H9 (cell line): ENCODE data around the gene FAM217B. TPM values are rescaled to one million over a fixed set of nuclear protein-coding genes. Genes with fewer than 3 reads are reported as not detected.

Experiments used
- DNase-seq: peaks from one replicate; pipeline ENCODE4 v3.0.0-alpha.2; 2017
- H2AFZ ChIP-seq: one replicate; pipeline ENCODE4 v1.6.1; 2013; ENCODE audit warnings: mild to moderate bottlenecking, low read length, control low read depth, moderate library complexity
- H2AK5ac ChIP-seq: 2 replicates; pipeline ENCODE4 v1.6.1; 2013; ENCODE audit warnings: low read length, control low read depth, mixed read lengths; ENCODE audit not compliant: insufficient read length
- H2BK120ac ChIP-seq: one replicate; pipeline ENCODE4 v1.6.1; 2013; ENCODE audit warnings: low read depth, mild to moderate bottlenecking, low read length, control low read depth, inconsistent platforms; ENCODE audit not compliant: poor library complexity, severe bottlenecking
- H2BK12ac ChIP-seq: 2 replicates; pipeline ENCODE4 v1.6.1; 2013; ENCODE audit warnings: low read length, control low read depth, mixed read lengths, low read depth; ENCODE audit not compliant: insufficient read length
- H2BK15ac ChIP-seq: 2 replicates; pipeline ENCODE4 v1.6.1; 2013; ENCODE audit warnings: low read depth, low read length, control low read depth
- H2BK20ac ChIP-seq: one replicate; pipeline ENCODE4 v1.6.1; 2013; ENCODE audit warnings: low read depth, mild to moderate bottlenecking, low read length, control low read depth, inconsistent platforms; ENCODE audit not compliant: poor library complexity, severe bottlenecking
- H2BK5ac ChIP-seq: 2 replicates; pipeline ENCODE4 v1.6.1; 2013; ENCODE audit warnings: low read length, control low read depth, mixed read lengths; ENCODE audit not compliant: insufficient read length
- H3K14ac ChIP-seq: 2 replicates; pipeline ENCODE4 v1.6.1; 2013; ENCODE audit warnings: low read length, control low read depth; ENCODE audit not compliant: insufficient read depth
- H3K18ac ChIP-seq: 2 replicates; pipeline ENCODE4 v1.6.1; 2013; ENCODE audit warnings: low read depth, mild to moderate bottlenecking, mixed read lengths, low read length, control low read depth; ENCODE audit not compliant: insufficient read length
- H3K23ac ChIP-seq: 2 replicates; pipeline ENCODE4 v1.6.1; 2013; ENCODE audit warnings: low read length, control low read depth, mixed read lengths, low read depth; ENCODE audit not compliant: insufficient read length
- H3K23me2 ChIP-seq: 2 replicates; pipeline ENCODE4 v1.6.1; 2013; ENCODE audit warnings: low read depth, mild to moderate bottlenecking, mixed read lengths, low read length, control low read depth; ENCODE audit not compliant: insufficient read length, poor library complexity, severe bottlenecking
- H3K27ac ChIP-seq: 2 replicates; pipeline ENCODE4 v1.5.1; 2013; ENCODE audit warnings: low read length, control low read depth, mixed read lengths, low read depth; ENCODE audit not compliant: insufficient read length
- H3K27me3 ChIP-seq: 2 replicates; pipeline ENCODE4 v1.6.1; 2013; ENCODE audit warnings: low read length, control low read depth, inconsistent platforms; ENCODE audit not compliant: insufficient read depth
- H3K4ac ChIP-seq: 2 replicates; pipeline ENCODE4 v1.6.1; 2013; ENCODE audit warnings: low read depth, mild to moderate bottlenecking, control low read depth, inconsistent platforms, low read length, moderate library complexity
- H3K4me1 ChIP-seq: 2 replicates; pipeline ENCODE4 v1.6.1; 2013; ENCODE audit warnings: low read length, control low read depth, inconsistent platforms; ENCODE audit not compliant: insufficient read depth
- H3K4me2 ChIP-seq: 2 replicates; pipeline ENCODE4 v1.6.1; 2013; ENCODE audit warnings: low read length, control low read depth, mixed read lengths; ENCODE audit not compliant: insufficient read length, insufficient read depth
- H3K56ac ChIP-seq: 2 replicates; pipeline ENCODE4 v1.6.1; 2013; ENCODE audit warnings: low read depth, mild to moderate bottlenecking, mixed read lengths, low read length, control low read depth; ENCODE audit not compliant: insufficient read length
- H3K79me1 ChIP-seq: 2 replicates; pipeline ENCODE4 v1.6.1; 2013; ENCODE audit warnings: low read depth, mild to moderate bottlenecking, moderate library complexity, low read length, control low read depth, inconsistent platforms; ENCODE audit not compliant: insufficient read depth, poor library complexity, severe bottlenecking
- H3K79me2 ChIP-seq: 2 replicates; pipeline ENCODE4 v1.6.1; 2013; ENCODE audit warnings: low read length, control low read depth, inconsistent platforms; ENCODE audit not compliant: insufficient read depth
- H3K9ac ChIP-seq: 2 replicates; pipeline ENCODE4 v1.6.1; 2013; ENCODE audit warnings: low read length, control low read depth, mixed read lengths; ENCODE audit not compliant: insufficient read length; ENCODE audit errors: extremely low read depth
- H3K9me3 ChIP-seq: one replicate; pipeline ENCODE4 v1.6.1; 2013; ENCODE audit warnings: low read depth, low read length, inconsistent platforms; ENCODE audit not compliant: control insufficient read depth
- H3T11ph ChIP-seq: one replicate; pipeline ENCODE4 v1.6.1; 2013; ENCODE audit warnings: mild to moderate bottlenecking, low read length, control low read depth, inconsistent platforms
- H4K20me1 ChIP-seq: one replicate; pipeline ENCODE4 v1.6.1; 2013; ENCODE audit not compliant: control insufficient read depth, insufficient read length, insufficient read depth
- H4K5ac ChIP-seq: 2 replicates; pipeline ENCODE4 v1.6.1; 2013; ENCODE audit warnings: low read depth, mild to moderate bottlenecking, mixed read lengths, low read length, control low read depth; ENCODE audit not compliant: insufficient read length
- H4K8ac ChIP-seq: replicated peaks from 2 replicates; pipeline ENCODE4 v1.6.1; 2013; ENCODE audit warnings: low read length, control low read depth, mixed read lengths, low read depth; ENCODE audit not compliant: insufficient read length
- H4K91ac ChIP-seq: 2 replicates; pipeline ENCODE4 v1.6.1; 2013; ENCODE audit warnings: low read depth, mild to moderate bottlenecking, moderate library complexity, mixed read lengths, low read length, control low read depth; ENCODE audit not compliant: insufficient read length
- H3K27ac Mint-ChIP-seq, 3 experiments: 2 replicates in 2 of 3; 3 replicates in 1 of 3; pipeline ENCODE4 v1.8.0; 2020 to 2021; ENCODE audit warnings: mixed read lengths in 3 of 3, mild to moderate bottlenecking in 1 of 3, moderate library complexity in 1 of 3
- H3K27me3 Mint-ChIP-seq: 2 replicates; pipeline ENCODE4 v1.8.0; 2021; ENCODE audit warnings: low read depth, mild to moderate bottlenecking, moderate library complexity, mixed read lengths
- H3K36me3 Mint-ChIP-seq, 3 experiments: 2 replicates in 2 of 3; 3 replicates in 1 of 3; pipeline ENCODE4 v1.8.0; 2020 to 2021; ENCODE audit warnings: low read depth in 3 of 3, mixed read lengths in 3 of 3; ENCODE audit not compliant: insufficient read depth in 1 of 3
- H3K4me1 Mint-ChIP-seq, 2 experiments: 2 replicates each; pipeline ENCODE4 v1.8.0; 2020; ENCODE audit warnings: mixed read lengths in 2 of 2
- H3K4me3 Mint-ChIP-seq, 2 experiments: 2 replicates in 1 of 2; 3 replicates in 1 of 2; pipeline ENCODE4 v1.8.0; 2020 to 2021; ENCODE audit warnings: mild to moderate bottlenecking in 2 of 2, mixed read lengths in 2 of 2, moderate library complexity in 1 of 2
- H3K9me3 Mint-ChIP-seq, 2 experiments: 2 replicates in 1 of 2; 3 replicates in 1 of 2; pipeline ENCODE4 v1.8.0; 2020; ENCODE audit warnings: mild to moderate bottlenecking in 2 of 2, mixed read lengths in 2 of 2, moderate library complexity in 1 of 2
- CTCF ChIP-seq: fragments of 200-600 bp; sonication (generic); conservative IDR thresholded peaks from 3 replicates; pipeline ENCODE4 v1.8.0; 2021; ENCODE audit warnings: antibody characterized with exemption, mild to moderate bottlenecking
- WGBS: extraction: QIAGEN DNeasy Blood & Tissue Kit; methylation state at CpG from one replicate; pipeline ENCODE4 v1.1.7; 2013; ENCODE audit warnings: missing lambda C conversion rate, low lambda C conversion rate, mixed read lengths; ENCODE audit not compliant: insufficient read length; ENCODE audit errors: extremely low coverage; 5-methylcytosine and 5-hydroxymethylcytosine counted together
- total RNA-seq: library from RNA; stranded (reverse); gene quantifications from 2 replicates; pipeline ENCODE4 v1.2.1, GENCODE V29; 2021

The FAM217B gene
- total RNA-seq, 1 experiment from 2014 or later, result 24.5 TPM

DNA sequence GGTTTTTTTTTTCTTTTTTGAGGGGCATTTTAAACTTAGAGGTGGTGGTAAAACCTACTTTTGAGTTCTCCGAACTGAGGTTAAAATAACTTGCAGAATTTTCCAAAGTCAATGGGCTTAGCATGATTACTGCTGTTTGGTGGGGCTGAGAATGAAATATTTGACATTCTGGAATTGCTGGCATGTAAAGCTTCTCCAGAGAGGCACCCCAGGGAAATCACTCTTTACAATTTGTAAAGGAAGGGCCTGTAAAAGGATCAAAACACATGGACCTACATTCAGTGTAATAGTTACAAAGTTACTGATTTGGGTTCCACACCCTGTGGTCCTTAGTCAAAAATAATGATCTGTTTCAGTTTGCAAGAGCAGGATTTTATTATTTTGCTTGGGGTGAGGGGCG is 5.5 kb downstream of the FAM217B start:
- no peak overlapping the region for H4K91ac ChIP-seq
- no peak for DNase-seq
- no peak overlapping the region for H3K56ac ChIP-seq
- no peaks in the 10 kb centered on the region for H3K4me1 ChIP-seq
- no peak overlapping the region for H4K8ac ChIP-seq
- H2BK5ac ChIP-seq, result no peak overlapping the region
- no peak overlapping the region for H2BK20ac ChIP-seq
- Mint-ChIP-seq H3K4me3 (no peak overlapping the region), H3K27me3 (no peaks in the 10 kb centered on the region), H3K27ac (peak overlapping the region; percentile 9 to 75 (median 14); a peak in 4 of 7 replicates), H3K36me3 (peaks cover 8 to 20% (median 19%) of the 10 kb centered on the region in 3 experiments; a peak in 6 of 7 replicates), H3K4me1 (peaks cover 19 to 23% of the 10 kb centered on the region in 2 experiments), H3K9me3 (no peaks in the 10 kb centered on the region; a peak in 1 of 5 replicates)
- H3K18ac ChIP-seq, result no peak overlapping the region
- no peaks in the 10 kb centered on the region for H3K79me1 ChIP-seq
- no peak overlapping the region for H3T11ph ChIP-seq
- H2BK12ac ChIP-seq, result no peak overlapping the region
- H3K14ac ChIP-seq, result no peak overlapping the region
- no peak for TF ChIP-seq CTCF
- H3K9me3 ChIP-seq, result no peaks in the 10 kb centered on the region
- H3K23ac ChIP-seq, result no peak overlapping the region
- H3K27ac ChIP-seq, result no peak overlapping the region
- no peak overlapping the region for H2AK5ac ChIP-seq
- no peak overlapping the region for H3K4ac ChIP-seq
- no peak overlapping the region for H2AFZ ChIP-seq
- H4K20me1 ChIP-seq, result no peaks in the 10 kb centered on the region
- no CpG with 5 or more reads among the region's 2 CpGs for WGBS
- no peak overlapping the region for H3K9ac ChIP-seq
- H3K79me2 ChIP-seq, result no peaks in the 10 kb centered on the region
- no peak overlapping the region for H2BK15ac ChIP-seq
- H3K23me2 ChIP-seq, result no peaks in the 10 kb centered on the region
- H3K4me2 ChIP-seq, result peak overlapping the region; percentile 21
- no peak overlapping the region for H2BK120ac ChIP-seq
- no peaks in the 10 kb centered on the region for H3K27me3 ChIP-seq
- H4K5ac ChIP-seq, result no peak overlapping the region
